Stimulated activated CD8-positive, alpha-beta memory T cell treated with anti-CD3 and anti-CD28 coated beads, Interleukin-15, amount 100 ng/mL, for 1 hour (primary cell): ENCODE results near the gene MFAP3L.

ENCODE experiments used
- DNase-seq: peaks from one replicate; pipeline ENCODE4 v3.0.0-alpha.2; 2020; ENCODE audit warnings: low read depth

Gene MFAP3L

DNA sequence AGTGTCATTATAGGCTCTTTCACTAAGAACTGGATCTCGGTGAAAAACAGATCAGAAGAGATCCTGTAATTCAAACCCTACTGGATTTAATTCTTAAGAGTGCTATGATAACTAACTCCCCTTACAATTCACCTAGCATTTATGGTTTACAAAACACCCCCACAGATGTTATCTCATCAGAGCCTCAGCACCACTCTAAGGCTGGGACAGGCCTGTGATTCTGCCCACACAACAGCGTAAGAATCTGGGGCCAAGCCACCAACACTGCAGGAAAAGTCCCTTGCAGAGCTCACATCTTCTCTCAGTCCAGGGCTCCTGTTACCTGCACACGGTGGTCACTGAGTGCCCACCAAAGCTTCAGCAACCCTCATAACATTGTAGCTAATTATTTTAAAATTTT is 8.9 kb downstream of the MFAP3L start:
- no peak for DNase-seq

DNA sequence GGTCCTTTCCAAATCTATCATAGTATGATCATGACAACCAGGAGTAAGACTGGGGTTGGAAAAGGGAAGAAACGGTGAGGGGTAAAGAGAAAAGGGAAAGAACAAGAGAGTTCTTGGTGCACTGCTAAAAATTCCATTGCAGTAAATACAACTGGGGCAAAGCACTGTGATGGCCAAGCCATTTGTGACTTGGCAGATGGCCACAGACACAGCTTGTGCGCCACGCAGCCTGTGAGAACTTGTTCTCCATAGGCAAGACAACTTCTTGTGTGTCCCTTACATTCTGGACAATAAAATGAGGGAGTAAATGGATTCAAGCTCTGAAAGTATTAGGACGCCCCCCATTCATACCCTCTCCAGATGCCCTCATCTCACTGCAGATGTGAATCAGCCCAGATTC is 10.9 kb downstream of the MFAP3L start:
- DNase-seq: no peak

DNA sequence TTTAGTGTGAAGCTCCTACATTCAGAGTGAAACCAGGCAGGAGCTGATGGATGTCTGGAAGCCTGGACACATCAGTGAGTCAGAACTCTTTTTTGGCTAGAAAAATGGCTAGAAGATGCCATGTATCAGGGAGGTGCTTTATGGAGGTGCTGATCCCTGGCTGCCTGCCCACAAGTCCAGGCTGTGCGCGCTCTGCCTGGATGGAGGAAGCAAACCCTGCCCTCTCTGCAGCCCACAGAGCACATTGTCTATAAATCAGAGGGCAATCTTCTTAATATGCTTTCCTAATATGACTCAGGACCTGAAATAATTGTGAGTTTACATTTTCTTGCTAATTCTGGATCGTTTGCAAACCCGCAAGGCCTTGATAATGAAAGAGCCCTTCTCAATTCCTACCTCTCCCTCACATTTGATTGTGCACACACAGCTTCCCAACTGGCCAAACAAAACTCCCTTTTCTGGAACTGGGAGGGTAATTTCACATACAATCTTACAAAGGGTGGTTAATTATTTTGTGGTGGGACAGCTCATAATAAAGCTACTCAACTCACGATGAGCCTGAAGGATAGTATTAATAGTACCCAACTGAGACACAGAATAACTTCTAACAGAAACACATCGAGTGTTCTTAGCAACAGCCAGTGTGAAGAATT is 11.7 kb downstream of the MFAP3L start:
- no peak for DNase-seq

DNA sequence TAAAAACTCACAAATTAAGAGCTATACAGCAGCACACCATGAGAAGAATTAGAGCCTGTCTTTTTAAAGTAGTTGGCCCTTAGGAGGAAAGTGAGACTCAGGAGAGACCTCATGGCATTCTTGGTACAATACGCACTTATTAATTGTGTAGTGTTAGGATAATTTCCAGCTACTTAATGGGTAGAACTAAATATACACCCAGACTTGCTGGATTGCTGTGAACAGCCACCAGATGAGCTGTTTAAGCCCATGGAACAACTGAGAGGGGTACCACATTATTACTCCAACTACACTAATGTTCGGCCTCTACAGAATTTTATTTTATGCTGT is 13.6 kb downstream of the MFAP3L start:
- no peak for DNase-seq

DNA sequence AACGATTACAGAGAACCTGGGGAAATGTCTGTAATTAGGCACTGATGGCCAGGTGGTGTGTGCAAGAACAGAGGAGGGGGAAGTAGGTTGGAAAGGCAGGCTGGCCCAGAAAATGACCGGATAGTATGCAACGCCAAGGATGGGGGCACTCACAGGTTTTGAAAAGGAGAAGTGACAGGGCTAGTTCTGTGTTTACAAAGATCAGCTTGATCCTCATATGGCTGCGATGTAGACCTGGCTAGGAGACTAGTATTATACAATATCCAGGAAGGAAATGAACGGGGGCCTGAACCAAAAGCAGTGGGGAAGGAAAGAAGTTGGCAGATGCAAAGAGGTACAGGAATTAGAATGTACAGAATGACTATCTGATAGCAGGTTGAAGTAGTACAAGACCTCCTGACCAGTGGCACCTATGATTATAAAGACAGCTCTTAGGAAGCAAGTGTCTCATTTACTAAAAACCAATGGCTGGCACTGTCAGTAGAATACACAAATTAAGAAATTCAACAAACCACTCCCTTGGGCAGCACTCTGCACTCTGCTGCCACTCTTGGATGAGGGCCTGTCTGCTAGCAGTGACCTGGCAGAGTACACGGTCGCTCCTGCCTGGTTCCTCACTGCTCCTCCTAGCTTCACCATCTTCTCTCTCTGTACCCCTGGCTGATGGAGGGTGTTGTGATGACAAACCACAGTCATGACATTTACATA is 14.1 kb downstream of the MFAP3L start:
- DNase-seq: no peak

DNA sequence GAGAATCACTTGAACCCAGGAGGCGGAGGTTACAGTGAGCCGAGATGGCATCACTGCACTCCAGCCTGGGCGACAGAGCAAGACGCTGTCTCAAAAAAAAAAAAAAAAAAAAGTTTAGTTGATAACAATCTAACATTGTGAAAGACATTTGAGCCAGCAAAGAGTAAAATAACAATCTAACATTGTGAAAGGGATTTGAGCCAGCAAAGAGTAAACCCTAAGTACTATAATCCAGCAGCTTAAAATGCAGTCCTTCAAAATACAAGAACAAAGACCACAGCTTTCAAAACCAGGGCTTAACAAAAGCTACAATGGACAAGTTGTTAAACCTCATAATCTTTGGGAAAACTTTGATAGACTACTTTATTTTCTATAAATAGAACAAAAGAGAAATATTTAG is 16.9 kb downstream of the MFAP3L start:
- no peak for DNase-seq

DNA sequence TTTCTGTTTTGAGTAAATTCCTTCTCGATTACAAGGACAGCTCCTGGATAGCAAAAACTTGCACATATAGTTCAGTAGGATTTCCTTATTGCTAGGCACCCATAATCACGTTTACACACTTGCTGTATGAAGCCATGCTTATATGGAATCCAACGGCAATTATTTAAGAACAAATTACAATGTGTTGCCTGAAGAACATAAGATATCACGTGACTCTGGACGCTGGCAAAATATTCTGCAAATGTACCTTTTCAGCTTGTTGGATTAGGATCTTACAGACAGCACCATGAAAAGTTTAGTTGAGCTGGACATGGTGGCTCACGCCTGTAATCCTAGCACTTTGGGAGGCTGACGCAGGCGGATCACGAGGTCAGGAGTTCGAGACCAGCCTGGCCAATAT is 17.4 kb downstream of the MFAP3L start:
- no peak for DNase-seq

DNA sequence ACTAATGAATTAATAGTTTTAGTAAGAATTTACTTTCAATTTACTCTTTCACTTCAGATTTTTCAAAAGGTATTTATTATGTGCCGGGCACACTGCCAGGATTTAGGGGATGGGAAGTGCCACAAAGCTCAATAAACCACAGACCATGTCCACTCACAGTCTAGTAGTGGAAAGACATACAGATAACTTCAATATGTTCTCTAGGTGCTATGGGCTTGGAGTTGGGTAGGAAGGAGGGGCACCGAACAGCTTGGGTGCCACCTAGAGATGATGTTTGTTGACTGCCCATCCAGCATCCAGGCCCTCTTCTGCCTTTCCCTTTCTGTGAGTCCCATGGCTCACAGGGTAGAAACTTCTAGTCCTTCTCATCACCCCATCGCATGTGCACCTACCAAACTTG is 17.8 kb downstream of the MFAP3L start:
- no peak for DNase-seq

DNA sequence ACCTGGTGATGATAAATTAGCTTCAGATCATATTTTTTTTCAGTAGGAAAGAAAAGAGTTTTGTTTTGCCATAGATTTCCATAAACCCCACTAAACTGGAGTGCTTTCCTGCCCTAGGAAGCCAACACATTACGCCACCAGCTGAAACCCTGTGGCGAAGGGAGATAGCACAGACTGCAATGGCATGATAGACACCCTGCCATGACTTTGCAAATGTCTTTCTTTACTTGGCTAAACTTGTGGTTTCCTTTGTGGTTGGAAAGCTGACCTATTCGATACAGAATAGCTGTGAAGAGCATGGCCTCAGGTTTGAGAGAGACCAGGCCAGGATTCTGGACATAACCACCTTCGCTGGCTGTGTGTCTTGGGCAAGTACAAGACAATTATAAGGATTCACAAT is 19.1 kb downstream of the MFAP3L start:
- DNase-seq: no peak

DNA sequence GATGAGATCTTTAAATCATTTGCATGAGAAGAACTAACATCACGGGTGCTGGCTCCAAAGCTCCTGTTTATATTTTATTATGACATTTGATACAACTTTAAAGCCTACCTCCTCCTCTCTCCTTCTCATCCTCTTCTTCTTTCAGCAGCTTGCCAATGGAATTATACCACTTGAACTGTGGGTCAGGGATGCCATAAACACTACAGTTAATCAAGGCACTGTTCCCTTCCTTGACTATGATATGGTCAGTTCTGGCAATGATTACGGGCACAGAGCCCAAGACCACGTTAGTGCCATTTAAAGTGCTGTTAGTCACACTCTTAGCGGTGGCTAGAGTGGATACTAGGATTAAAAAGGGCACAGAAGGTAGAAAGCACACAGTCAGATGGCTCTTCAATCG is 20.7 kb downstream of the MFAP3L start:
- DNase-seq: no peak

DNA sequence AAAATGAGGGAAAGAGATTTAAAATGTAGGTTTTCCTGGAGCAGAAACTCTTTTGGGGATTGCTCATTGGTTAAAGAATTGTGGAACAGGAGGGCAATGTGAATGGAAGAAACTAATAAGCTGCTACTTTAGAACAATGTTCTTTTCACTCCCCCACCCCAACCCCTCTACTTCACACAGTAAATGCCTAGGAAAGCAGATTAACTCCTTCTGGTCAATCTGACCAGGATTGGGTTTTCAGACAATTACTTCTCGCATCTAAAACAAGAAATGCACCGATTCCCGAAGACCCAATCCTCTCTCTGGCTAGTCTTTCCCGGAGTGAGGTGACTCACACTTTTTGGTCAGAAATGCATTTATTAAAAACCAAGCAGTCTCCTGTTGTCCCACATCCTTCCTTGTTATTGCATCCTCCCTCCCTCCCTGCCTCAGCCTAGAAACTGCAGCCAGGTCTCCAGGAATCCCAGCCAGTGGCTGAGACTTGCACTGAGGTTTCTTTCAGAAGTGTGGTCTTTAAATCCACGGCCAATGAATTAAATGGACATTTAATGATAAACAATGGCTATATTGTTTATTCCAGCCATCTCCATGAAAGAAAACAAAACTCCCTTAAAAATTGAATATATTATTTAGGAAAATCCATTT is 21.4 kb downstream of the MFAP3L start:
- DNase-seq: no peak

DNA sequence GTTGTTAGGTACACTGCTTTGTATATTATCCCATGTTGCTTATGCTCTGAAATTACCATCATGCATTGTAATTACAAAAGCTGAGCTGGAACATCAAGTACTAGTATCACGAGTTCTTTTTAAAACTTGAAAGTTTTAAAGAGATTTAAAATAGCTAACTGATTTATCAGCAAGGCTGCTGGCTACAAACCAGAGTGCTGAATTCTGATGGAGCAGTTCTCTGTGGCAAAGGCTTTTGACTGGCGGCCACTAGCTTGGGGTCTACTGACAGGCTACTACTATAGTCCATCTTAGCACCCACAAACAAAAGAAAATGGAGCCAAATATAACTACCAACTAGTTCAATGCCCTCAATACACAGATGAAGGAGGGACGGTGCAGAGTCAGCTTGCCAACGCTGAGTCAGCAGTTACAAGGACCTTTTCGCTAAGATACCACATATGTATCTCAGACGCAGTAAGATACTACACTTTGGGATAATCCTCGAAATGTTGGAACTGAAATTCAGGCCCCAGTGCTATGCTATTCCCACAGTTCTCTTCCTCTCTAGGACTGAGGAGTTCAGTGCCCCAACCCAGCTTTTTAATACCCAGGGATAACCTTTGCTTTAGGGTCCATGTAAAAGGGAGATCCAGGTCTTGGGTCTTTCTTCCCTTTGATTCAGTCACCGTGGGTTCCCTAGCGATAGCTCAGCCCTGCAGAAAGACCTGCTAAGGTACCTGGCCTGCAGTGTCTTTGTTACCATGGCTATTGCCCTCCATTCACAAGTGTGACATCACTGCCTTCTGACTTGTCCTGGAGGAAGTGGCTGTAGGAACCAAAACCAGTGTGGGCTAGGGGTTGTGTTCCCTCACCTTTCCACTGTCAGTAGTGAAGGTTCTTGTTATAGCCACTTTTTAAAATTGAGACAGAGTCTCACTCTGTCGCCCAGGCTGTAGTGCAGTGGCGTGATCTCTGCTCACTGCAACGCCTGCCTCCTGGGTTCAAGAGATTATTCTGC is 22.8 kb downstream of the MFAP3L start:
- no peak for DNase-seq

DNA sequence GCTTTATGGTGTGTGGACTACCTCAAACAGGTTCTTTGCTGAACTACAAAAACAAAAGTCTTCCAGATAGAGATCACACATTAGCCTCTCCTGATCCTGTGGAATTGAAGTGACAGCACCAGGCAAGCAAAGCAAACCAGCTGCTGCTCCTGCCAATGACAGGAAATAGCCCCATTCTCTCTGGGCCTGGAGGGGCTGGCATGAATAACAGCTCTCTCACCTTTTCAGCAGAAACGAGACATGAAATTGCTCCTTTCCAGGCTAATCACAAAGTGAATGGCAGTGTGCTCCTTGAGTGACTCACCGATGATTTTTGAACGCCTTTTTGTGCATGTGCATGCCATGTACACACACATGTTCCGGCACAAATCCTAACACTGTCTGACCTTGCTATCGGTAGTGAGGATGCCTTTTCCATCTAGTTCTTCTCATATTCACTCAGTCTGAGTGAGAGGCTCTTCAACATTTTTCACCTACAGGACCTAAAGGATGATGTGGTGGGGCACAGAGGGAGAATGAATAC is 24.4 kb downstream of the MFAP3L start:
- no peak for DNase-seq

DNA sequence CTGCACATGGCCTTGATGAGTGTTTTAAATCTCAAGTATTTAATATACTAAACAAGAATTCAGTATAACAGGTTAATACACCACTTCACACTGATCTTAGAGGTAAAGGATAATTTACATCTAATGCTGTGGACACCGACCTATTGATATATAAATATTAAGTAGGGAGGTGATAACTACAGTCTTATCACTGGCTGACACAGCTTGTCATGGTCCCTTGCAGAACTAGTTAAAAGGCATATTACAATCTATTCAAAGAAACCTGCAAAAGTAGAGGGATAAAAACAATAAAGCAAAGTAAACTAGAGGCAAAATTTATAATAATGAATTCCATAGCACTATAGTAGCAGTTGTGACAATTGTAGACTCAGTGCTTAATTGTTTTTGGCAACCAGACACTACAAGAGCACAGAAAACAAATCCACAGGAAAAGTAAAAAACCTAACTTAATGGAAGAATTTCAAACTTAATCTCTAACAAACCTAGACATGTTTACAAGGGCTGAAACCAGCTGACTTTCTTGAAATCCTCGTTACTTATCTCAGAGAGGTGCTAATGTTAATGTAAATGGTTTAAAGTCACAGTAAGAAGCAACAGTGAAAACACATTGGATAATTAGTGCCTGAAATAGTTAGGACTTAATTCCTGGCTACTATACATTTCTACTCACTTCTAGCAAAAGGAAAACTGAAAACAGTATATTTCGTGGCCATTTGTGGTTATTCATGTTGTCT is 25.0 kb downstream of the MFAP3L start:
- DNase-seq: no peak

DNA sequence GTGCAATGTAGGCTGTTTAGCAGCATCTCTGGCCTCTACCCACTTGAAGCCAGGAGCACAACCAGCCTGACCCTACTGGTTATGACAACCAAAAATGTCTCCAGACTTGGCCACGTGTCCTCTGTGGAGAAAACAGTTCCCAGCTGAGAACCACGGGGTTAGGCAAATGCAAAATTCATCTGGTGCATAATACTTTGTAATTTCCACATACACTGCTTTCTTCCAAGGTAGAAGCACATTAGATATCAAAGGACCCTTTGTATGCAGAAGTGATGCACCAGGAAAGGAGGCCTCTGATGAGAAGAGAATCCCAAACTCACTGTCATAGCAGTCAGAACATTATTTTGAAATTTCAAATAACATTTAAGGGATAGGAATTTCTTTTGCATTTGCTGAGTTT is 26.3 kb downstream of the MFAP3L start:
- DNase-seq: no peak

DNA sequence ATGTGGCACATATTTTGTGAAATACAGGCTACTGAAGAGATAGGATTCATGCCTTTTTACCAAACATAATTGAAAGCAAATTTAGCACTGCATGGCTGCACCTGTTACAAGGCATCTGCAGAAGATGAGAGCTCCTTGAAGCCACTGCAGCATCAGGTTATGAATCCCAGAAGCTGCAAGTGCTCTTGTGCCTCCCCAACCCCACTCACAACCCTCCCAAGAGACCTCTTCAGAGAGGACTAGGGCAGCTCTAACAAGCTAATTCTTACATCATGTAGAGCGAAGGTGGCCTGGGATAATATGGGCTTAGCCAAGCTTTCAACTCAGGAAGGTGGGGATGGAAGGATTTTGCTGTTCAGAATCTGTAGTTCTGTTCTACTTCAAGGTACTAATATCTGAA is 27.2 kb downstream of the MFAP3L start:
- DNase-seq: no peak

DNA sequence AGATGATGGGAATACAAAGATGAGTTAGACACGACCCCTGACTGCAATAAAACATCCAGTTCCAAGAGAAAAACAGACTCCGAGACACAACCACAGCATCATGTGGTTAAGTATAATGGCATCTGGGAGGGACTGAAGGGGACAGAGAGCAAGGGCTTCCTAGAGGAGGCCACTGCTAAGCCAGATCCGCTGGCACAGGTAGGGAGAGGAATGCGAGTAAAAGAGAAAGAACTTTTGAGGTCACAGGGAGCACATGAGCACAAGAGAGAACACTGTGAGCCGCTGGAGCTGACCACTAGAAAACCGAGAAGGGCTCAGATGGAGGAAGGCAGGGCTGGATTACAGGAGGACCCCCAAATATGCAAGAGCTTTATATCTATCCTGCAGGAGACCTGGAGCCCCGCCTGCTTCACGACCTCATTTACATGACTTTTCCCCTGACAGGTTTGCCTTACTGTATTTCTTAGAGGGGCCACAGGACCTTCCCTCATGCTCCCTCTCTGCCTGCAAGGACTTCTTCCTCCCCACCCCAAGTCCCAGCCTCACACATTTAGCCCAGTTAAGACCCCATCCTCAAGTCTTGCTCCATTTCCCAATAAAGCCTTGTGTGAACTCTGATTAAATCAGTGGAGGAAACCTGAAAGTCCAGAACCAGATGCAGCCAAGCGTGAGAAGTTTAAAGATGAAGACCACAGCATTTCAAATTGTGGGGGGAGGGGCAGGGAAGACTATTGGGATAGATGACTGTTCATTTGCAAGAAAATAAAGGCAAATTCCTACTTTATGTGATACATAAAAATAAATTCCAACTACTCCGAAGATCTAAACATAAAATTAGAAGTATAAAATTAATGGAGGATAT is 29.6 kb downstream of the MFAP3L start:
- no peak for DNase-seq

DNA sequence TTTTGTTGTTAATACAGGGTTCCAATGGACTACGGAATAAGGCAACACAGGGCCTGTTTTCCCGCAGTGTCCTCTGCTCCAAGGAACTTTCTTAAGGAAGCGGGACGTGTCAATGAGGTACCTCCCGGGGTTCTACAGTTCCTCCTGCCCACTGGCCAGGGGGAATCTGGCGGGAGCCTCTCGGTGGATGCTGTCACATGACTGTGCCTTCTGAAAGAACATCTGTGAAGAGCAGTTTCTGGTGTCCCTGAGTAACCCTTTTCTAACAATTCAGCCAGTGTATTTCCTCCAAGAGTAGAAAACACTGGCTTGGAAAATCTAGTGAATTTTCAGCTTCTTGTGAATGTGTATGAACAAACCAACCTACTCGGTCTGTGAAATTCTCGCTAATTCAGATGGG is 32.7 kb downstream of the MFAP3L start:
- DNase-seq: no peak

DNA sequence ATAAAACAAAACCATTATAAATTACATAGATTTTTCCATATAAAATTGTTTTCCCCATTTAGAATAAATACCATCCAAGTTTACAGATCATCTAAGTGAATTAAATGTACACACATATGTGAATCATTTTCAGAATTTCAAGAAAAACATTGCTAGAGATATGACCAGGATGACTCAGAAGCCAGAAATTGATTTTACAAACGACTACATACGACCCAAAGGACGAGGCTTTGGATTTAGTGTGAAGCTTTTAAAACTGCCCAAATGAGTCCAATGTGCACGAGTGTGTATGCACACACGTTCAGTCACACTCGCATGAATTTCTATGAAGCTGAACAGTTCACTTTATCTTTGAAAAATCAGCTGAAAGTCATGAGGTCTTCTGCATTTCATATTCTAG is 37.9 kb downstream of the MFAP3L start:
- no peak for DNase-seq
